Bronchial epithelial cell (primary cell): ENCODE measurements around the gene C2CD4B. TPM values are rescaled to one million over a fixed set of nuclear protein-coding genes. Genes with fewer than 3 reads are reported as not detected.

Experiments
- DNase-seq: peaks from one replicate; pipeline ENCODE4 v3.0.0-alpha.2; 2010; ENCODE audit warnings: low read depth
- FAIRE-seq: peaks from 2 replicates; lab custom pipeline; 2011; peaks lifted over from hg19 to GRCh38; lab: Jason Lieb, UNC
- H3K27me3 ChIP-seq: 2 replicates; pipeline ENCODE4 v1.5.1; 2011; ENCODE audit warnings: low read length; ENCODE audit not compliant: control insufficient read depth, insufficient read depth
- H3K36me3 ChIP-seq: 2 replicates; pipeline ENCODE4 v1.5.1; 2011; ENCODE audit warnings: low read length; ENCODE audit not compliant: control insufficient read depth, insufficient read depth
- H3K4me3 ChIP-seq: 2 replicates; pipeline ENCODE4 v1.5.1; 2011; ENCODE audit warnings: mild to moderate bottlenecking, low read depth, low read length, control low read depth
- total RNA-seq: library from RNA; depleted of rRNA; stranded (reverse); fragments of >200 nt; gene quantifications from 2 replicates; pipeline ENCODE4 v1.2.1, GENCODE V29; 2014
- TF ChIP-seq, protein P1 (sequence below): IDR thresholded peaks from 2 replicates; pipeline ENCODE4 v1.5.1; 2011; ENCODE audit warnings: mild to moderate bottlenecking, moderate library complexity, low read length, control low read depth, inconsistent platforms; ENCODE audit not compliant: insufficient read depth, severe bottlenecking

The C2CD4B gene
- total RNA-seq, 1 donor from 2014 or later, result 0.26 TPM

DNA sequence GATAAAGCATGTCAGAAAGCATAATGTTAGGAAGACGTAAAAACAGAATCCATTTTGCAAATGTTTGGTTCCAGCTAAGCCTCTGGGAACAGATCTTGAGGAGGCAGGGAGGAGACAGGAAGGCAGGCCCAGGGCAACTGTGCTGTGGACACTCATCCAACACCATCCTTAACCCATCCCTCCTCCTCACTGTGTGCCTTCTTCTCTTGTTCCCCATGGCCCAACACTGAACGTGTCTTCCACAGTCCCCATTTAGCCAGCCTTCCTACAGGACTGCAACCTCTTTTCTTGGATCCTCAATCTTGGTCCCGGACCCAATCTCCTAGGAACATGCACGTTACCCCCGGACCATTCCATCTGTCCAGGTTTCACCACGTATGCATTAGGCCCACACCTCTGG lies 15.4 kb downstream of the C2CD4B start:
- no peak for DNase-seq
- Histone ChIP-seq H3K27me3 (no peaks in the 10 kb centered on the region), H3K36me3 (no peaks in the 10 kb centered on the region), H3K4me3 (no peak overlapping the region)
- no peak for FAIRE-seq
- TF ChIP-seq, protein P1, sequence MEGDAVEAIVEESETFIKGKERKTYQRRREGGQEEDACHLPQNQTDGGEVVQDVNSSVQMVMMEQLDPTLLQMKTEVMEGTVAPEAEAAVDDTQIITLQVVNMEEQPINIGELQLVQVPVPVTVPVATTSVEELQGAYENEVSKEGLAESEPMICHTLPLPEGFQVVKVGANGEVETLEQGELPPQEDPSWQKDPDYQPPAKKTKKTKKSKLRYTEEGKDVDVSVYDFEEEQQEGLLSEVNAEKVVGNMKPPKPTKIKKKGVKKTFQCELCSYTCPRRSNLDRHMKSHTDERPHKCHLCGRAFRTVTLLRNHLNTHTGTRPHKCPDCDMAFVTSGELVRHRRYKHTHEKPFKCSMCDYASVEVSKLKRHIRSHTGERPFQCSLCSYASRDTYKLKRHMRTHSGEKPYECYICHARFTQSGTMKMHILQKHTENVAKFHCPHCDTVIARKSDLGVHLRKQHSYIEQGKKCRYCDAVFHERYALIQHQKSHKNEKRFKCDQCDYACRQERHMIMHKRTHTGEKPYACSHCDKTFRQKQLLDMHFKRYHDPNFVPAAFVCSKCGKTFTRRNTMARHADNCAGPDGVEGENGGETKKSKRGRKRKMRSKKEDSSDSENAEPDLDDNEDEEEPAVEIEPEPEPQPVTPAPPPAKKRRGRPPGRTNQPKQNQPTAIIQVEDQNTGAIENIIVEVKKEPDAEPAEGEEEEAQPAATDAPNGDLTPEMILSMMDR, result no peak

DNA sequence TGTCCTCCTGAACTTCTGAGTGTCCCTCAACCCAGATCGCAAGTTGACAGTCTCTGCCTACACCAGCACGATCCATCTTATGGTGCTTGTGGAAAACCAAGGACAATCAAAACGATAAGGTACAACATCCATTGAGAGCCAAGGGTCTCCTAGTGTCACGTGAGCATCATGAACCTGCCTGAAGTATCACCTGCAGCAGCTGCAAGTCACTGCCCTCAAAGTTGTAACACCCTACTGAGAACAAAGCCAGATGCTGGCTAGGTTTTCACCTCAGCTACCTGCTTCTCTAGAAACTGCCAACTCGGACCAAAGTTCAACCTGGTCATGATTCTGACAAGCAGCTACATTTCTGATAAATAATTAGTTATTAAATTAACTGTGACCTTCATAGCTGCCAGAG lies 17.5 kb downstream of the C2CD4B start:
- no peak for FAIRE-seq
- TF ChIP-seq, protein P1, result no peak
- Histone ChIP-seq H3K36me3 (no peaks in the 10 kb centered on the region), H3K27me3 (no peaks in the 10 kb centered on the region), H3K4me3 (no peak overlapping the region)
- no peak for DNase-seq

DNA sequence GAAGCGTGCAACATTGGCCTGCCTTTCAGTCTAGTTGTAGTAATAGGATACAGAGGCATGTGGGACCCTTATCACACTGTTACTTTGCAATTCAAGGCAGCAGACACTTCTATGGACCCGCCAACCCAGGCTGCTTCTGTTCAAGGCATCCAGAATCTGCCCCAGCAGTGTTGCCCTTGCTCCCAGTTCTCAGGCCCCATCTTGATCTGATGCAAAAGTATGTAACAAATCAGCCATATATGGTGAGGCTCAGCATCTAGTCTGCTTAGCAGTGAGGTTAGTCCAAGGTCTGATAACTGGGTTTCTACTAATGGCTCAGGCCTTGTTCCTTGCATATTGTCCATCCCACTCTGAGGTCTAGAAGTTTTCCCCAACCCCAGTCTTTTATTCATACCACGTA lies 17.9 kb downstream of the C2CD4B start:
- TF ChIP-seq, protein P1, result no peak
- H3K36me3 ChIP-seq, result no peaks in the 10 kb centered on the region
- DNase-seq (no peak), FAIRE-seq (no peak)
- no peaks in the 10 kb centered on the region for H3K27me3 ChIP-seq
- no peak overlapping the region for H3K4me3 ChIP-seq

DNA sequence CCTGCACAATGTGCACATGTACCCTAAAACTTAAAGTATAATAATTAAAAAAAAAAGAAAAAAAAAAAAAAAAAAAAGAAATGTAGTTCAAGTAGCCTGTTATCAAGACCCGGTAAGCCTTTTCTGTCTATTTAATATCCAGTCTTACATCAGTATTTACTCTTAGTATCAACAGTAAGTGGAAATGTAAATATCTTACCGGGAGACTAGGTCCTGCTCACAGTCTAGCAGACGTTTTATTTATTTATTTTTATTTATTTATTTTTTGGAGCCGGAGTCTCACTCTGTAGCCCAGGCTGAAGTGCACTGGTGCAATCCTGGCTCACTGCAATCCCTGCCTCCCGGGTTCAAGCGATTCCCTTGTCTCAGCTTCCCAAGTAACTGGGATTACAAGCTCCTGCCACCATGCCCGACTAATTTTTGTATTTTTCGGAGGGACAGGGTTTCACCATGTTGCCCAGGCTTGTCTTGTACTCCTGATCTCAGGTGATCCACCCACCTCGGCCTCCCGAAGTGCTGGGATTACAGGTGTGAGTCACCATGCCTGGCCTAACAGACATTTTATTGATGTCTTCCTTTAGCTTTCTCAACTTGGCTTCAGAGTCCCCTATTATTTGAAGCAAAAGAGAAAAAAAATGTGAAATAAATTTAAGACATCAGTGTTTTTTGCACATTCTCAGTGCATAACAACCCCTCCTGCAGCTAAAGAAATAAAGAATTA lies 19.9 kb downstream of the C2CD4B start:
- DNase-seq (peak; percentile 60), FAIRE-seq (no peak)
- Histone ChIP-seq H3K36me3 (no peaks in the 10 kb centered on the region), H3K4me3 (no peak overlapping the region), H3K27me3 (no peaks in the 10 kb centered on the region)
- TF ChIP-seq, protein P1, result no peak

DNA sequence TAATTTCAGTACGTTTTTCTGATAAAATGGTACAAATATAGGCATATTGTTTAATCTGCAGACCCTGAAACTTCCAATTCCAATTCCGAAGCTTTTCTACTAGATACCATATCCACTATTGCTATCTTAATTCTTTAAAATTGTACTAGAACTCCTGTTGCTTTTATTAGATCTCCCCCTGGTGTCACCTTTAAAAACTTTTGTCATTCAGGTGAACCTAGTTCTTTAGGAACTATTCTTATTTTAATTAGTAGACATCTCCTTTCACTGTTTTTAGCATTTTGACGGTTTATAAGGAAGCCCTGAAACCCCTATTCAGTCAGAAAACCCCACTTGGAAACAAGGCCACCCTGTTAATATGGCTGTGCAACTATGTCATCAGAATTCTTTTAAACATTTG lies 22.3 kb downstream of the C2CD4B start:
- no peaks in the 10 kb centered on the region for H3K36me3 ChIP-seq
- peak; percentile 26 for DNase-seq
- TF ChIP-seq, protein P1, result peak; percentile 4
- FAIRE-seq, result no peak
- no peak overlapping the region for H3K4me3 ChIP-seq
- no peaks in the 10 kb centered on the region for H3K27me3 ChIP-seq
